GM21515 (cell line): Measurements from ENCODE around the gene TBC1D8.

ENCODE experiments used
- ATAC-seq: cut with Tn5 transposase; IDR thresholded peaks from one replicate; pipeline ENCODE4 v1.9.1; 2021; ENCODE audit not compliant: unreplicated experiment

TBC1D8 gene

DNA sequence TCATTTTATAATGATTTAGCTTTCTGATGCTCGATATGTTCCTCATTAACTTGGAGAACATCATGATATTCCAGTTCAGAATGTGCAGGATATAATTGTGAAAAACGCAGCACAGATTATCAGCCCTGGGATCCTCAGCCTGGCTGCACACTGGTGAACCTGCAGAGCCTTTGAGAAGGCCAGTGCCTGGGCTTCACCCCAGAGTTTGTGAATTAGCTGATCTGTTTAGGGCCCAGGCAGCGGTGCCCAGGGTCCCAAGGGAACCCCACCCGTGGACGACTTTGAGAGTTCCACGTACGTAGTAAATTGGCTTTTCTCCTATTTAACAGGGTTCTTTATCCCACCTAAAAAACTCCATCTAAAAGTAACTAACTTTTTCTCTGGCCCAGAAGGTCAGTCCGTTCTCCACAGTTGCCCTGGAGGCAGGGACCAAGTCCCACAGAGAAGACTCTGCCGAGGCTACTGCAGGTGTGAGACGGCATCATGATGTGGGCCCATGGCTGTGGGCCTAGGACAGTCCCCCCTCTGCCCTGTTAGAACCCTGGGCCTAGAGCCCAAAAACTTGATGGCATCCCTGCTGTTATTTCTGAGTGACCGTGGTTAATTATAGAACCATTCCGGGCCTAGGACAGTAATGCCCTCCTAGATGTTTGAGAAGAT, 188.7 kb downstream of the TBC1D8 start:
- ATAC-seq: no peak

- no peak for ATAC-seq
Measured at GRCh38 chr2:100960688-100961087, 190.5 kb downstream of the TBC1D8 start.

- no peak for ATAC-seq
Measured at GRCh38 chr2:100959225-100959880, 191.8 kb downstream of the TBC1D8 start.

DNA sequence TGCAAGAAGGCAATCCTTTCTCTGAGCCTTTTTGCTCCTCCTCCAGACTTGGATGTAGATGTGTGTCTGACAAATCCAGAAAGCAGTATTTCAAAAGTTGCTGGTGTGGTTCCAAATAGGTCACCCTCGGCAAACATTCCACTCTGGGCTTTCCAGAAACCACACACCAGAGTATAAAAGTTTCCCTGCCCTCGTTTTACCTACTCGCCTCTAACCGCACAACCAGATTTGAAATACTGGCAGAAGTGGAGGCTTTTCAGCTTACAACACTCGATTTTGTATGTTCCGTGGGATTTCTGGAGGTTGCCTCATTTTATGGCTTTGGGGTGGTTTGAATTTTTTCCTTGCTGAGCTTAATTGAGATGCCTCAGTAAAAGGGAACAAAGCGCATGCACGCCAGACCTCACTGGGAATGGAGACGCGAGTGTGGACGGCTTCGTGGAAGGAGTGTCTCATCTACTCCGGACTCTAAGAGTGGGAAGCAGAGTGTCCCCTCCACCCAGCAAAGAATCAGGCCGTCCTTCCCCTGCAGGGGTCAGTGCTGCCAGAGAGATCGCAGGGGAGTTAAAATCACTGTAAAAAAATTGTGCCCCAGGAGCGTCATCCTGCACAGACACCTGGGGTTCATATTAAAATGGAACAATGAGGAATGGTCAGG, 193.1 kb downstream of the TBC1D8 start:
- ATAC-seq: no peak
